IPS-20b (cell line): ENCODE data around the gene MBP.

Experiments used
- H3K27ac ChIP-seq: one replicate; pipeline ENCODE4 v1.5.1; 2013; ENCODE audit warnings: low read length
- H3K27me3 ChIP-seq: 2 replicates; pipeline ENCODE4 v1.6.1; 2013; ENCODE audit warnings: mild to moderate bottlenecking, low read length, inconsistent platforms; ENCODE audit not compliant: insufficient read depth
- H3K36me3 ChIP-seq: 2 replicates; pipeline ENCODE4 v1.6.1; 2013; ENCODE audit warnings: low read depth, mild to moderate bottlenecking, inconsistent platforms, low read length, moderate library complexity; ENCODE audit not compliant: insufficient read depth
- H3K4me1 ChIP-seq: 2 replicates; pipeline ENCODE4 v1.6.1; 2013; ENCODE audit warnings: mild to moderate bottlenecking, control low read depth, inconsistent platforms, low read length, moderate library complexity; ENCODE audit not compliant: insufficient read depth
- H3K4me3 ChIP-seq: 2 replicates; pipeline ENCODE4 v1.5.1; 2013; ENCODE audit warnings: mild to moderate bottlenecking, low read length, inconsistent platforms
- H3K9ac ChIP-seq: 2 replicates; pipeline ENCODE4 v1.6.1; 2013; ENCODE audit warnings: low read depth, mild to moderate bottlenecking, inconsistent platforms, low read length, moderate library complexity
- H3K9me3 ChIP-seq: 2 replicates; pipeline ENCODE4 v1.6.1; 2013; ENCODE audit warnings: mild to moderate bottlenecking, low read depth, low read length, inconsistent platforms; ENCODE audit not compliant: insufficient read depth

Gene MBP

GRCh38 chr18:77061946-77062517 lies 70.6 kb downstream of the MBP start:
- Histone ChIP-seq H3K27ac (no peak overlapping the region), H3K4me1 (peaks cover 2% of the 10 kb centered on the region; the same call in 1 of the 2 replicates), H3K36me3 (no peaks in the 10 kb centered on the region), H3K27me3 (no peaks in the 10 kb centered on the region), H3K9me3 (no peaks in the 10 kb centered on the region), H3K9ac (no peak overlapping the region), H3K4me3 (no peak overlapping the region)

- Histone ChIP-seq H3K27me3 (no peaks in the 10 kb centered on the region), H3K9ac (no peak overlapping the region), H3K36me3 (no peaks in the 10 kb centered on the region), H3K4me1 (peaks cover 5% of the 10 kb centered on the region; the same call in 1 of the 2 replicates), H3K9me3 (no peaks in the 10 kb centered on the region), H3K27ac (no peak overlapping the region), H3K4me3 (no peak overlapping the region)
Observed at GRCh38 chr18:77061281-77061945, 71.2 kb downstream of the MBP start.

- H3K36me3 ChIP-seq, result no peaks in the 10 kb centered on the region
- H3K9me3 ChIP-seq, result no peaks in the 10 kb centered on the region
- H3K4me3 ChIP-seq, result no peak overlapping the region
- peaks cover 13% of the 10 kb centered on the region for H3K4me1 ChIP-seq
- no peaks in the 10 kb centered on the region for H3K27me3 ChIP-seq
- H3K27ac ChIP-seq, result no peak overlapping the region
- H3K9ac ChIP-seq, result no peak overlapping the region
Observed at GRCh38 chr18:77060151-77060550, 72.4 kb downstream of the MBP start.

- H3K9ac ChIP-seq, result no peak overlapping the region
- H3K27me3 ChIP-seq, result no peaks in the 10 kb centered on the region
- H3K4me3 ChIP-seq, result no peak overlapping the region
- H3K4me1 ChIP-seq, result peaks cover 14% of the 10 kb centered on the region
- H3K27ac ChIP-seq, result no peak overlapping the region
- no peaks in the 10 kb centered on the region for H3K36me3 ChIP-seq
- H3K9me3 ChIP-seq, result no peaks in the 10 kb centered on the region
Observed at GRCh38 chr18:77059294-77059916, 73.2 kb downstream of the MBP start.

- Histone ChIP-seq H3K4me3 (no peak overlapping the region), H3K9me3 (no peaks in the 10 kb centered on the region), H3K27ac (no peak overlapping the region), H3K9ac (no peak overlapping the region), H3K36me3 (no peaks in the 10 kb centered on the region), H3K27me3 (no peaks in the 10 kb centered on the region), H3K4me1 (peaks cover 14% of the 10 kb centered on the region)
Observed at GRCh38 chr18:77058290-77058835, 74.2 kb downstream of the MBP start.

- no peak overlapping the region for H3K27ac ChIP-seq
- H3K4me3 ChIP-seq, result no peak overlapping the region
- no peaks in the 10 kb centered on the region for H3K27me3 ChIP-seq
- peaks cover 12% of the 10 kb centered on the region for H3K4me1 ChIP-seq
- no peak overlapping the region for H3K9ac ChIP-seq
- no peaks in the 10 kb centered on the region for H3K36me3 ChIP-seq
- H3K9me3 ChIP-seq, result no peaks in the 10 kb centered on the region
Observed at GRCh38 chr18:77057006-77057395, 75.6 kb downstream of the MBP start.

GRCh38 chr18:77056344-77057005 lies 76.1 kb downstream of the MBP start:
- Histone ChIP-seq H3K9me3 (no peaks in the 10 kb centered on the region), H3K4me3 (no peak overlapping the region), H3K4me1 (peaks cover 12% of the 10 kb centered on the region), H3K27ac (no peak overlapping the region), H3K36me3 (no peaks in the 10 kb centered on the region), H3K27me3 (no peaks in the 10 kb centered on the region), H3K9ac (no peak overlapping the region)

- Histone ChIP-seq H3K9ac (no peak overlapping the region), H3K27me3 (no peaks in the 10 kb centered on the region), H3K36me3 (no peaks in the 10 kb centered on the region), H3K9me3 (no peaks in the 10 kb centered on the region), H3K4me3 (no peak overlapping the region), H3K27ac (no peak overlapping the region), H3K4me1 (peaks cover 12% of the 10 kb centered on the region)
Observed at GRCh38 chr18:77055429-77056300, 76.9 kb downstream of the MBP start.

GRCh38 chr18:77054606-77055428 lies 77.8 kb downstream of the MBP start:
- no peak overlapping the region for H3K4me3 ChIP-seq
- H3K9me3 ChIP-seq, result no peaks in the 10 kb centered on the region
- H3K9ac ChIP-seq, result no peak overlapping the region
- H3K36me3 ChIP-seq, result no peaks in the 10 kb centered on the region
- H3K27me3 ChIP-seq, result no peaks in the 10 kb centered on the region
- H3K4me1 ChIP-seq, result peaks cover 12% of the 10 kb centered on the region
- H3K27ac ChIP-seq, result no peak overlapping the region

GRCh38 chr18:77054288-77054605 lies 78.3 kb downstream of the MBP start:
- no peak overlapping the region for H3K27ac ChIP-seq
- H3K4me1 ChIP-seq, result peaks cover 12% of the 10 kb centered on the region
- H3K9me3 ChIP-seq, result no peaks in the 10 kb centered on the region
- no peak overlapping the region for H3K4me3 ChIP-seq
- no peaks in the 10 kb centered on the region for H3K36me3 ChIP-seq
- H3K27me3 ChIP-seq, result no peaks in the 10 kb centered on the region
- no peak overlapping the region for H3K9ac ChIP-seq
